GM23338 (cell line): ENCODE results near the gene RHOH.

Experiments
- CREB1 ChIP-seq: fragments of 250-450 bp; sonication (Bioruptor Pico); IDR thresholded peaks from 2 replicates; pipeline ENCODE4 v1.5.0; 2020; ENCODE audit warnings: low read depth, mild to moderate bottlenecking, moderate library complexity
- CTCF ChIP-seq, 2 experiments: fragments of 200-600 bp in 1 of 2; sonication (generic) in 1 of 2; conservative IDR thresholded peaks; 2 replicates each; pipeline versions ENCODE4 v1.5.1 to v1.6.1; 2016 to 2017; ENCODE audit warnings: antibody characterized with exemption in 2 of 2, low read depth in 2 of 2, mild to moderate bottlenecking in 2 of 2, moderate library complexity in 1 of 2
- EZH2 ChIP-seq: fragments of 200-600 bp; sonication (generic); IDR thresholded peaks from one replicate; pipeline ENCODE4 v1.8.0; 2017; ENCODE audit warnings: antibody characterized with exemption, mild to moderate bottlenecking, low read depth; ENCODE audit not compliant: unreplicated experiment
- EZH2phosphoT487 ChIP-seq: fragments of 200-600 bp; sonication (generic); IDR thresholded peaks from one replicate; pipeline ENCODE4 v1.8.1; 2018; ENCODE audit warnings: antibody characterized with exemption; ENCODE audit not compliant: unreplicated experiment
- JUNB ChIP-seq: IDR thresholded peaks from one replicate; pipeline ENCODE4 v1.6.1; 2016; ENCODE audit warnings: antibody characterized with exemption; ENCODE audit not compliant: unreplicated experiment
- NANOG ChIP-seq: IDR thresholded peaks from 2 replicates; pipeline ENCODE4 v1.6.1; 2016; ENCODE audit warnings: antibody characterized with exemption, borderline replicate concordance
- POLR2AphosphoS5 ChIP-seq: IDR thresholded peaks from 2 replicates; pipeline ENCODE4 v1.6.1; 2016; ENCODE audit warnings: antibody characterized with exemption, low read depth
- REST ChIP-seq: IDR thresholded peaks from one replicate; pipeline ENCODE4 v1.6.1; 2018; ENCODE audit warnings: antibody characterized with exemption; ENCODE audit not compliant: unreplicated experiment
- STAT1 ChIP-seq: IDR thresholded peaks from one replicate; pipeline ENCODE4 v1.6.1; 2016; ENCODE audit warnings: antibody characterized with exemption; ENCODE audit not compliant: unreplicated experiment
- ZNF114 ChIP-seq: fragments of 250-450 bp; sonication (Bioruptor Pico); IDR thresholded peaks from 2 replicates; pipeline ENCODE4 v1.5.0; 2020; ENCODE audit warnings: mild to moderate bottlenecking, moderate library complexity
- ZNF331 ChIP-seq: fragments of 250-450 bp; sonication (Bioruptor Pico); IDR thresholded peaks from 2 replicates; pipeline ENCODE4 v1.5.0; 2020; ENCODE audit warnings: low read depth, mild to moderate bottlenecking, moderate library complexity
- TF ChIP-seq, protein P1 (sequence below): IDR thresholded peaks from 2 replicates; pipeline ENCODE4 v1.6.1; 2016; ENCODE audit warnings: antibody characterized with exemption
- TF ChIP-seq, protein P2 (sequence below): fragments of 250-450 bp; sonication (Bioruptor Pico); IDR thresholded peaks from 2 replicates; pipeline ENCODE4 v1.5.0; 2020; ENCODE audit warnings: mild to moderate bottlenecking, moderate library complexity

DNA sequence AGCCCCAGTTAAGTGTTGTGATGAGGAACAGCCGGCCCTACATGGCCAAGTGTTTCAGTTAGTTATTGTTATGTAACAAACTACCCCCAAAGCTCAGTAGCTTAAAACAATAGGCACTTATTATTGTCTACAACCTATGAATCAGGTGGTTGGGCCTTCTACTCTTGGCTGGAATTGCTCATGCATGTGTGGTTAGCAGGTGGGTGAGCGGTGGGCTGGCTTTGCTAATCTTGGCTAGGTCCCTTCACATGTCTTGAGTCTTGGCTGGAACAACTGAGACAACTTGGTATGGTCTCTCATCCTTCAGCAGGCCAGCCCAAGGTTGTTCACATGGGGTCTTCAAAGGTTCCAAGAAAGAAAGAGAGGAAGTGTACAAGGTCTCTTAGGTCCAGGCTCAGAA, 83.8 kb downstream of the RHOH start:
- TF ChIP-seq JUNB (no peak), EZH2 (no peak), POLR2AphosphoS5 (no peak), CTCF (conservative IDR thresholded peaks at IDR 0.05; ENCODE audit: low read depth in 2 of 2) (no peak), EZH2phosphoT487 (no peak), ZNF331 (CRISPR knock-in tag) (no peak), REST (no peak), CREB1 (CRISPR knock-in tag) (no peak), ZNF114 (CRISPR knock-in tag) (no peak), NANOG (no peak), STAT1 (no peak)
- TF ChIP-seq, protein P1, sequence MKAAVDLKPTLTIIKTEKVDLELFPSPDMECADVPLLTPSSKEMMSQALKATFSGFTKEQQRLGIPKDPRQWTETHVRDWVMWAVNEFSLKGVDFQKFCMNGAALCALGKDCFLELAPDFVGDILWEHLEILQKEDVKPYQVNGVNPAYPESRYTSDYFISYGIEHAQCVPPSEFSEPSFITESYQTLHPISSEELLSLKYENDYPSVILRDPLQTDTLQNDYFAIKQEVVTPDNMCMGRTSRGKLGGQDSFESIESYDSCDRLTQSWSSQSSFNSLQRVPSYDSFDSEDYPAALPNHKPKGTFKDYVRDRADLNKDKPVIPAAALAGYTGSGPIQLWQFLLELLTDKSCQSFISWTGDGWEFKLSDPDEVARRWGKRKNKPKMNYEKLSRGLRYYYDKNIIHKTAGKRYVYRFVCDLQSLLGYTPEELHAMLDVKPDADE: no peak
- TF ChIP-seq, protein P2, sequence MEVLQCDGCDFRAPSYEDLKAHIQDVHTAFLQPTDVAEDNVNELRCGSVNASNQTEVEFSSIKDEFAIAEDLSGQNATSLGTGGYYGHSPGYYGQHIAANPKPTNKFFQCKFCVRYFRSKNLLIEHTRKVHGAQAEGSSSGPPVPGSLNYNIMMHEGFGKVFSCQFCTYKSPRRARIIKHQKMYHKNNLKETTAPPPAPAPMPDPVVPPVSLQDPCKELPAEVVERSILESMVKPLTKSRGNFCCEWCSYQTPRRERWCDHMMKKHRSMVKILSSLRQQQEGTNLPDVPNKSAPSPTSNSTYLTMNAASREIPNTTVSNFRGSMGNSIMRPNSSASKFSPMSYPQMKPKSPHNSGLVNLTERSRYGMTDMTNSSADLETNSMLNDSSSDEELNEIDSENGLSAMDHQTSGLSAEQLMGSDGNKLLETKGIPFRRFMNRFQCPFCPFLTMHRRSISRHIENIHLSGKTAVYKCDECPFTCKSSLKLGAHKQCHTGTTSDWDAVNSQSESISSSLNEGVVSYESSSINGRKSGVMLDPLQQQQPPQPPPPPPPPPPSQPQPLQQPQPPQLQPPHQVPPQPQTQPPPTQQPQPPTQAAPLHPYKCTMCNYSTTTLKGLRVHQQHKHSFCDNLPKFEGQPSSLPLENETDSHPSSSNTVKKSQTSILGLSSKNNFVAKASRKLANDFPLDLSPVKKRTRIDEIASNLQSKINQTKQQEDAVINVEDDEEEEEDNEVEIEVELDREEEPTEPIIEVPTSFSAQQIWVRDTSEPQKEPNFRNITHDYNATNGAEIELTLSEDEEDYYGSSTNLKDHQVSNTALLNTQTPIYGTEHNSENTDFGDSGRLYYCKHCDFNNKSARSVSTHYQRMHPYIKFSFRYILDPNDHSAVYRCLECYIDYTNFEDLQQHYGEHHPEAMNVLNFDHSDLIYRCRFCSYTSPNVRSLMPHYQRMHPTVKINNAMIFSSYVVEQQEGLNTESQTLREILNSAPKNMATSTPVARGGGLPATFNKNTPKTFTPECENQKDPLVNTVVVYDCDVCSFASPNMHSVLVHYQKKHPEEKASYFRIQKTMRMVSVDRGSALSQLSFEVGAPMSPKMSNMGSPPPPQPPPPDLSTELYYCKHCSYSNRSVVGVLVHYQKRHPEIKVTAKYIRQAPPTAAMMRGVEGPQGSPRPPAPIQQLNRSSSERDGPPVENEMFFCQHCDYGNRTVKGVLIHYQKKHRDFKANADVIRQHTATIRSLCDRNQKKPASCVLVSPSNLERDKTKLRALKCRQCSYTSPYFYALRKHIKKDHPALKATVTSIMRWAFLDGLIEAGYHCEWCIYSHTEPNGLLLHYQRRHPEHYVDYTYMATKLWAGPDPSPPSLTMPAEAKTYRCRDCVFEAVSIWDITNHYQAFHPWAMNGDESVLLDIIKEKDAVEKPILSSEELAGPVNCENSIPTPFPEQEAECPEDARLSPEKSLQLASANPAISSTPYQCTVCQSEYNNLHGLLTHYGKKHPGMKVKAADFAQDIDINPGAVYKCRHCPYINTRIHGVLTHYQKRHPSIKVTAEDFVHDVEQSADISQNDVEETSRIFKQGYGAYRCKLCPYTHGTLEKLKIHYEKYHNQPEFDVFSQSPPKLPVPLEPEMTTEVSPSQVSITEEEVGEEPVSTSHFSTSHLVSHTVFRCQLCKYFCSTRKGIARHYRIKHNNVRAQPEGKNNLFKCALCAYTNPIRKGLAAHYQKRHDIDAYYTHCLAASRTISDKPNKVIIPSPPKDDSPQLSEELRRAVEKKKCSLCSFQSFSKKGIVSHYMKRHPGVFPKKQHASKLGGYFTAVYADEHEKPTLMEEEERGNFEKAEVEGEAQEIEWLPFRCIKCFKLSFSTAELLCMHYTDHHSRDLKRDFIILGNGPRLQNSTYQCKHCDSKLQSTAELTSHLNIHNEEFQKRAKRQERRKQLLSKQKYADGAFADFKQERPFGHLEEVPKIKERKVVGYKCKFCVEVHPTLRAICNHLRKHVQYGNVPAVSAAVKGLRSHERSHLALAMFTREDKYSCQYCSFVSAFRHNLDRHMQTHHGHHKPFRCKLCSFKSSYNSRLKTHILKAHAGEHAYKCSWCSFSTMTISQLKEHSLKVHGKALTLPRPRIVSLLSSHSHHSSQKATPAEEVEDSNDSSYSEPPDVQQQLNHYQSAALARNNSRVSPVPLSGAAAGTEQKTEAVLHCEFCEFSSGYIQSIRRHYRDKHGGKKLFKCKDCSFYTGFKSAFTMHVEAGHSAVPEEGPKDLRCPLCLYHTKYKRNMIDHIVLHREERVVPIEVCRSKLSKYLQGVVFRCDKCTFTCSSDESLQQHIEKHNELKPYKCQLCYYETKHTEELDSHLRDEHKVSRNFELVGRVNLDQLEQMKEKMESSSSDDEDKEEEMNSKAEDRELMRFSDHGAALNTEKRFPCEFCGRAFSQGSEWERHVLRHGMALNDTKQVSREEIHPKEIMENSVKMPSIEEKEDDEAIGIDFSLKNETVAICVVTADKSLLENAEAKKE: no peak
